Stimulated activated CD8-positive, alpha-beta memory T cell treated with anti-CD3 and anti-CD28 coated beads, Interleukin-2, amount 100 ng/mL, for 48 hours (primary cell): Measurements from ENCODE around the gene C11orf65.

Source experiments
- DNase-seq, 2 donors: peaks; one replicate each; pipeline ENCODE4 v3.0.0-alpha.2; 2020; ENCODE audit warnings: low read depth in 2 of 2

The C11orf65 gene

GRCh38 chr11:108467091-108467823 lies at the start of gene C11orf65:
Gene C11orf65 (minus strand): TSS chr11:108467529. CDS start chr11:108461559, 5,970 bp downstream.
- DNase-seq, result peak; percentile 84 to 92

- DNase-seq, result no peak
Measured at GRCh38 chr11:108516125-108516524, 48.8 kb upstream of the C11orf65 start.

GRCh38 chr11:108512708-108513107 lies 45.4 kb upstream of the C11orf65 start:
- no peak for DNase-seq

- no peak for DNase-seq
Measured at GRCh38 chr11:108511851-108512474, 44.6 kb upstream of the C11orf65 start.

- DNase-seq, result no peak
Measured at GRCh38 chr11:108508653-108509593, 41.6 kb upstream of the C11orf65 start.

GRCh38 chr11:108501396-108501795 lies 34.1 kb upstream of the C11orf65 start:
- DNase-seq, result no peak

- DNase-seq, result no peak
Measured at GRCh38 chr11:108500721-108501120, 33.4 kb upstream of the C11orf65 start.

GRCh38 chr11:108500169-108500568 lies 32.8 kb upstream of the C11orf65 start:
- no peak for DNase-seq

- DNase-seq, result no peak
Measured at GRCh38 chr11:108498816-108499408, 31.6 kb upstream of the C11orf65 start.

- peak in 1 of 2 donors; percentile 23 for DNase-seq
Measured at GRCh38 chr11:108498046-108498815, 30.9 kb upstream of the C11orf65 start, which contains the start of gene POGLUT3. Gene POGLUT3 (minus strand): TSS chr11:108498384. CDS start chr11:108498366, 18 bp downstream.

GRCh38 chr11:108497317-108498045 lies 30.2 kb upstream of the C11orf65 start:
- DNase-seq, result peak; percentile 37 to 57

- DNase-seq, result no peak
Measured at GRCh38 chr11:108496643-108497256, 29.4 kb upstream of the C11orf65 start.

GRCh38 chr11:108495326-108495725 lies 28.0 kb upstream of the C11orf65 start:
- DNase-seq, result no peak

- DNase-seq, result no peak
Measured at GRCh38 chr11:108494182-108494581, 26.9 kb upstream of the C11orf65 start.

- no peak for DNase-seq
Measured at GRCh38 chr11:108491936-108492335, 24.6 kb upstream of the C11orf65 start.

GRCh38 chr11:108486828-108487227 lies 19.5 kb upstream of the C11orf65 start:
- no peak for DNase-seq

GRCh38 chr11:108486331-108486730 lies 19.0 kb upstream of the C11orf65 start:
- DNase-seq, result no peak

- no peak for DNase-seq
Measured at GRCh38 chr11:108483163-108483562, 15.8 kb upstream of the C11orf65 start.

GRCh38 chr11:108474664-108475463 lies 7.5 kb upstream of the C11orf65 start:
- DNase-seq, result no peak
